ENCODE measurements around the gene POLA2. TPM values are rescaled to one million over a fixed set of nuclear protein-coding genes. Genes with fewer than 3 reads are reported as not detected.
A peak's percentile ranks its signal among the peaks of the same experiment; 100 is the strongest.
"Not testable (repeated sequence)": the region's sequence is repeated elsewhere in the genome, so short reads cannot be mapped to it uniquely, and the experiment has no call there.

The POLA2 gene
- total RNA-seq, 1 donor from 2014 or later, result 8.2 TPM

DNA sequence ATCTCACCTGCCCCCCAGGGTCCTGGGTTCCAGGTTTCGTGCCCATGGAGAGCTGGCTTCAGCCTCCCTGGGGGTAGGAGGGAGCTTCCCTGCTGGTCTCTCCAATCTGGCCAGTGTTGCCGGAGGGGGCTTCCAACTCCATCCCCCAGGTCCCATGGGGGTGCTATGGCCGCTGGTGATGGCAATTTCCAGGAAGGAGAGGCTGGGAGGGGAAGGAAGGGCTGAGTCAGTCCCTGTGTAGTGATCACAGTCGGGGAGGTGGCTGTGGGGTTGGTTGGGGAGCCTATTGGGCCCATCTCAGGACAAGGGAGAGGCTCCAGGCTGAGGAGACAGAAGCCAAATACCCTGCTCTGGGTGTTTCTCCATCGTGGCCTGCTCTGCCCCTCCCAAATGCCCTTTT, 47.2 kb downstream of the POLA2 start:
- DNase-seq, result peak; percentile 35

DNA sequence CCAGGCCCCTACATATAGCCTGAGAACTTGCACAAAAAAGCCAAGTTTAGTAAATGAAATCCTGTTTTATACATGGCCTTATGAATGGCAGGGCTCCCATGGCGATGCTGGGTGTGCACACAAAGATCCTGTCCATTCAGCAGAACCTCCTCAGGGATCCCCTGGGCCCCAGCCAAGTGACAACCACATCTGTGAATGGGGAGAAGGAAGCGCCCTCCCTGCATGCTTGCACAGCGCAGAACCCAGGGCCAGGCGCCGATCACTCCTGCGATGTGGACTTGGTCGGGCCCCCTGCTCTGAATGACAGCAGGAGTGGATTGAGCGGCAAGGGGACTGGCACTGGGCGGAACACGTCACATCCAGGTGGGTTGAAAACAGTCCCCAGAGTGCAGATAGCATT, 48.5 kb downstream of the POLA2 start:
- no peak for DNase-seq

DNA sequence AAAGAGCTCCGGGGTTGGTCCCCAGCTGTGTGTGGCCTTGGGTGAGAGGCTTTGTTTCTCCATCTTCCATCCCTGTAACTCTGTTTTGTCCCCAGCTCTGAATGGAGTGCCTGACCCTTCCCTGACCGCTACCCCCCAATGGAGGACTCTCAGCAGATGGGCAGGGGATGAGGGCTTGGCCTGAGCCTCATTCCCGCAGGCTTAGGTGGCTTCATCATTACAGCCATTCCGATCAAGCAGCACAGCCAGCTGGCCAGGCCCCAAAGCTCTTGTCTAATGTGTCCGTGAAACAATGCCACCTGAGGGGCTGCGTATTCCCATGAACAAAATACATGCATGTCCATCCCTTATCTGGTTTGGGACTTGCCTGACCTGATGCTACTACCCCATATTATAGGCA, 49.0 kb downstream of the POLA2 start:
- no peak for DNase-seq

DNA sequence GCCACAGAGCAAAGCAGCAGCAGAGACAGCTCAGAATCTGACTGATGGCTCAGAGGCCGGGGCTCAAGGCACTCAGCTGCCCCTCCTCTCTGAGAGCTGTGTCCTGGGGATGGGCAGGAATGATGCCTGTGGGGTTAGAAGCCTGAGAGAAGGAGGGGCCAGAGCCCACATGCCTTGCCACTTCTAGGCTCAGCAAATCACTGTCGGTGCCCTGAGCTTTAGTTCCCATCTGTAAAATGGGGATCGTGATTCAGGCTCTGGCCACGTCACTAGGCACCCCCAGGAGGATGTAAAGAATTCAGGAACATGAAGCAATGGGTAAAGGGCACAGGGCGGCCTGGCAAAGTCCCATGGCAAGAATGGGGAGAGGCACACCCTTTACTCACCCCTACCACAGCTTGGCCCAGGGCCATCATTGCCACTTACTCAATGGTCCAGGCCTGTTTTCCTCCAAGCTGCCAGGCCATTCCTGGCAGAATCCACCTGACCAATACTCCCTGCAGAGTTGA, 49.5 kb downstream of the POLA2 start:
- no peak for DNase-seq

DNA sequence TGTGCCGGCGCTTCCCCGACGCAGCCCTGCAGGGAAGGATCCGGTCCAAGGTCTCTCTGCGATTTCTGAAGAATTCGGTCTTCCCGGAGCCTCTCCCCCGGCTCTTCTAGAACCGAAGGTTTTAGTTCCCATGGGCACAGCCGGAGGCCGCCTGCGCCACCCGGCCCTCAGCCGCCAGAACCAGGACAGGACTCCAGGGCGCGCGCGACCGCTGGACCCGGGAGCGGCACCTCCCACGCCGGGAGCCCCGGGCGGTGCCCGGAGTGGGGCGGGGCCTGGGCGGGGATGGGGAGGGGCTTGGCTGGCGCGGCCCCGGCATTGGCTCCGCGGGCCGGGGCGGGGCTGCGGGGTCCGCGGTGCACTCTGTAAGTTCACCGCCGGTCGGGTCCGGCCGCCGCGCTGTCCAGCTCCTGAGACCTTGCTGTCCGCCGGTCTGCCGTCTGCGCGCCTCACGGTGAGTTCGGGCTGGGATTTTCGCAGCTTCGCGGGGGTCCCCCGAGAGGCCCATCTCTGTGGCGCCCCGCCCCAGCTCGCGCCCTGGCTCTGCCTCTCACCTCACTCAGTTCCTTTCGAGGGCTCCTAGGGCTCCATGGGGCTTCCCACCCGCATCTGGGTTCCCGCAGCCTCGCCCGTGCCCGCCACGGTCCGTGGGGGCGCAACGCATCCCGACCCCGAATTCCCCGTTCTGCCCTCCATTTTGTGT, 52.9 kb downstream of the POLA2 start, which contains the start of gene CDC42EP2:
Gene CDC42EP2 (plus strand): TSS at position 366 of the 703 bp plus-strand sequence. CDS start 6,033 bp downstream, outside the sequence.
- peak; percentile 90 for DNase-seq

DNA sequence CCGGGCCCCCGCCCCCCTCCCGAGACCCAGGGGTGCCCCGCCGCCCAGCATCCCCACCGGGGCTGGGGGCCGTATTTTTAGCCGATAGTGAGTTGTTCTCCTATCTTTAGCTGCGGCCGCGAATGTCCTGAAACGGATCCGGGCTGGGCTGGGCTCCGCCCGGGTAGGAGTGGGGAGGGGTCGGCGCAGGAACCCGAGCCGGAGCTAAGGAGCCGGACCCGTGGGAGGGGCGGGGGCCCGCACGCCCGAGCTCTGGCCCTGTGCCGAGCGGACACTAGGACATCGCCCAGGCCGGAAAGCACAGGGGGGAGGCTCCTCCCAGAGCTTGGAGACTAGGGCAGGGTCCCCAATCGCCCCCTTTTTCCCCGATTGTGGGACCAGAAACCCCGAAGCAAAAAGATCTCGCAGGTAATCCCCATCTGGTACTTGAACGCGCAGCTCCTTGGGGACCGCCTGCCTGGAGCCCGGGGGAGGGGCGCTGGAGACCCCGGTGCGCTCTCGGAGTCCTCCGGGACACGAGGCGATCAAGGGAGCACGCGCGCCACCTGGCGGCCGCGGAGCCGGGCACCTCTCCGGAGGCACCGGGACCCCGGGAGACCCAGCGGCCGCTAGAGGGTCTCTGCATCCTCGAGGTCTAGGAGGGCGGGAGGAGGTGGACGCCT, 53.6 kb downstream of the POLA2 start:
- DNase-seq, result peak; percentile 86

DNA sequence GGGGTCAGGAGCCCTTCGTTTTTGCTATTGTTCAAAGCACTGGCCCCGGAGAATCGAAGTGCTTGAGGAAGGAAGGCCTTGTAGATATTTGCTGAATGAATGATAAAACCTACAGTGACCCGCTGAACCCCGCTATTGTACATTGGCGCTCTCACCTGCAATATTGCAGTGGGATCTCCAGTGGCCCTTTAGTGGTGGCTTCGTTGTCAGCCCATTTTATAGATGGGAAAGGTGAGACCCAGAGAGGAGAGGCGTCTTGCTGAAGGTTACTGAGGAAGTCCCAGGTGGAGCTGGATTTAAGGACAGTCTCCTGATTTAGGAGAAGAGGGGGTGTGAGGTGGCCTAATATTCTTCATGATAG, 54.1 kb downstream of the POLA2 start:
- no peak for DNase-seq

DNA sequence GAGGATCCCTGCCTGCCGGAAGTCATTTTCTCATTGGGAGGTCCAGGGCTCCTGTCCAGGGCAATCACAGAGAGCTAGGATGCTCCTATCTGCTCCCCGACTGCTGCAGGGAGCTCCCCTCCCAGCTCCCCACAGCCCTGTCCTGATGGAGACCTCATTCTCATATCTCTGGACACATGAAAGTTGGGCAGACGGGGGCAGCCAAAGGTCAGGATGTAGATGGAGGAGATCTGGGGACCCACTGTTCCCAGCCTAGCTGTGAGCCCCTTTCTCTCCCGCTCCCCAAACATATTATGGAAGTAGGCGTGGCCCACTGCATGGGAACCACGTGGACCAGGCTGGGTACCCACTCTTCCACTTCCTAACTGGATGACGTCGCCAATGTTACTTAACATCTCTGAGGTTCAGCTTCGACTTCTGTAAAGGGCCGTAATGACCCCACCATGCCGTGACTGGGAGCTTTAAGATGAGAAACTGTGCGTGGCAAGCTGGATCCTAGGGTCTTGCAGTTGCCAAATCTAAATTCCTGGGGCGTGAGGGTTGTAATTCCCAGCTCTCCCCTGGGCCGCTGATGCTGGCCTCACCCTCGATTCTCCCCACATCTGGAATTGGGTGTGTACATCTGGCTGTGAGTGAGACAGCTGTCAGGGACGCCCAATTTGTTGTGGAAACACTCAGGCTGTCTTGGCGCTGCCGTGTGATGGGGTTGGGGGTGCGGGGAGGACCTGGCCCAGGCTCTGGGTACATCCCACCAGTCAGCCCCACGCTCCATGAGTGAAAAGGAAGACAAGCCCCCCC, 54.7 kb downstream of the POLA2 start:
- DNase-seq, result peak; percentile 67

DNA sequence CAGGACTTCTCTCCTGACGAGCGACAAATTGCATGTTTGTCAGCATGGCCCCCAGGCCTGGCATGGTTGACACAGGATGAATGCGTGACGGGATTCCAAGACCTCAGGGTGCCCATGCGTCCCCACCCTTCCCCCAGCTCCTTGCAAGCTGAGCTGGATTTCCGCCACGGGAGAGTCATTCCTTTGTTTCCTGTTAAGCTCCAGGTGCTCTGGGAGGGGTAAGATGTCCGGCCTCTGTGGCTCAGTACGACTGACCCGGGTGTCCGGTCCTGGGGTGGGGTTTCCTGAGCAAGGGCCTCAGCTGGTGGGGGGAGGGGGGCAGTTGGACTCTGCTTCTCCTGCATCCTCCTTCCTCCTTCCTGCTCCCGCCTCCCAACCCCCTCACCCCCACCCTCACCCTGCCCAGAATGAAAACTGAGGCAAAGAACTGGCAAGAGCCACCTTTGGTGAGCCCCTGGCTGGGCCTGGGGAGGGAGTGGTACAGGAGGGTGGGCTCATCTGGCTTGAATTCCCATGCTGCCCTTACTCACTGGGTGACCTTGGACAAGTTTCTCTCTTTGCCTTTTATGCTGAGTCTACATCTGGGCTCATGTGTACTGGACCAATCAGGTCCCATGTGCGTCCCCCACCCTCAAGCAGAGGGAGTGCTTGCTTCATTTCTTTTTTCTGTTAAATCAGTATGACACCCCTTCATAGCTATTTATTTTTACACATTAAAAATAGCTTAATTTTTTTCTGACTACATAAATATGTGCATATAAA, 55.4 kb downstream of the POLA2 start:
- DNase-seq, result peak; percentile 94

DNA sequence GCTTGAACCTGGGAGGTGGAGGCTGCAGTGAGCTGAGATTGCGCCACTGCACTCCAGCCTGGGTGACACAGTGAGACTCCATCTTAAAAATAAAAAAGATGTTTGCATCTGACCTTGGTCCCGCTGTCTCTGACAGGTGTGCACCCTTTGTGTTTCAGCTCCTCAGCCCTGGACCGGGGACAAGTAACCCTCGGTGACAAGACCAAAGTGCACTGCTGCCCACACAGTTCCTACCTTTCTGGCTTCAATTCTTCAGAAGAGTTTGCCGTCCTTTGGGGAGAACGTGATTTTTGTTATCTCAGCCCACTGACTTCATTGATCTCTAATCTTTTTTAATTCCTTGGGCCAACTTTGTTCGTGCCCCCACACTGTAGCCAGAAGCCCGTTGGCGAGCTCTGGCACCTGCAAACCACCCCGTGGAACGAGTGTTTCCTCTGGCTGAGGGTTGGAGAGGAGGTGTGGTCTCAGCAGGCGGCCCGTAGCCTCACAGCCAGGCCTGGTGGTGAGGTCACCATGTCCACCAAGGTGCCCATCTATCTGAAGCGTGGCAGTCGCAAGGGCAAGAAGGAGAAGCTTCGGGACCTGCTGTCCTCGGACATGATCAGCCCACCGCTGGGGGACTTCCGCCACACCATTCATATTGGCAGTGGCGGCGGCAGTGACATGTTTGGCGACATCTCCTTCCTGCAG, 58.8 kb downstream of the POLA2 start:
- no peak for DNase-seq

DNA sequence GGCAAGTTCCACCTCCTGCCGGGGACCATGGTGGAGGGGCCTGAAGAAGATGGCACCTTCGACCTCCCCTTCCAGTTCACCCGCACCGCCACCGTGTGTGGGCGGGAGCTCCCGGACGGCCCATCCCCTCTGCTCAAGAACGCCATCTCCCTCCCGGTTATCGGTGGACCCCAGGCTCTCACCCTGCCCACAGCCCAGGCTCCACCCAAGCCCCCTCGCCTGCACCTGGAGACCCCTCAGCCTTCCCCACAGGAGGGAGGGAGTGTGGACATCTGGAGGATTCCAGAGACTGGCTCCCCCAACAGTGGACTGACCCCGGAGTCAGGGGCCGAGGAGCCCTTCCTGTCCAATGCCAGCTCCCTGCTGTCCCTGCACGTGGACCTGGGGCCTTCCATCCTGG, 59.3 kb downstream of the POLA2 start:
- no peak for DNase-seq

DNA sequence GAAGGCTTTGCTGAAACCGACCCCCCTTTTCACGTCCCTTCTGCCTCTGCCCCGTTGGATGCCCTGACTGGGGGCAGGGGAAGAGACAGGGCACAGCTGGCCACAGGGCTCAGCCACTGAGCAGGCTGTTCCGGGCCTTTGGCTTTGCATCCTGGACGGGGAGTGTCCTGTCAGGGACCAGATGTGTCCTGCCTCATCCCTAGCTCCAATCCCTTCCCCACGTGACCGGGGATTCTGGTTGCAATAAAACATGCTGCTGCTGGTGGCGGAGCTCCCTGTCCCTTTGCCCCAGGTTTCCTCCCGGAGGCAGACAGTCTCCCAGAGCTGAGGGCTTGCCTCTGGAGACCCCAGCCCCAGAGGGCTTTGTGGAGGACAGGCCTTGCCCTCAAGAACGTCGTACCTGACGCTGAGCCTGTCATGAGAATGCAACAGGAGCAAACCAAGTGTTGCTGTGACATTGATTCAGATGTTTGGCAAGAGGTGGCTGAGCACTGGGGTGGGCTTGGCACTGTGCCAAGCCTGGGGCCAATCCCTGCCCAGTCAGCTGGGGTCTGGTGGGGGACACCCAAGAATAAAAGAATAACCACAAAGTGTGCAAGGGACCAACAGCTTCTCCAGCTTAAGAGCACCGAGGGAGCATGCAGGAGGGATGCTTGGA, 60.2 kb downstream of the POLA2 start:
- DNase-seq, result no peak

DNA sequence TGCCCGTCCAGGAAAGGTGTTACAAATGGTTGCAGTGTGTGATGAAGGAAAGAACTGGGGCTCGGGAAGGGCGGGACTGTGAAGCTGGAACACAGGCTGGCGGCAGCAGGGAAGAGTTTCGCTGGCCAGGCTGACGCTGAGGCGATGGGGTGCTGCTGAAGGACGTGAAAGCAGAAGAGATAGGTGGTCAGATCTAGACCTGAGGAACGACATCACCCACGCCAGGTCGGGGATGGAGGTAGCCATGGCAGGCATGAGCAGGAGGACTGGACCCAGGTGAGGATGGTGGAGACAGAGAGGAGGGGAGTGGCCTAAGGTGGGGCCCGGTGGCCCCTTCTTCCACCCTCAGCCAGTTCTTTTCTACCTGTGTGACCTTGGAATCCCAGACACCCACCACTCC, 62.1 kb downstream of the POLA2 start:
- DNase-seq, result no peak

DNA sequence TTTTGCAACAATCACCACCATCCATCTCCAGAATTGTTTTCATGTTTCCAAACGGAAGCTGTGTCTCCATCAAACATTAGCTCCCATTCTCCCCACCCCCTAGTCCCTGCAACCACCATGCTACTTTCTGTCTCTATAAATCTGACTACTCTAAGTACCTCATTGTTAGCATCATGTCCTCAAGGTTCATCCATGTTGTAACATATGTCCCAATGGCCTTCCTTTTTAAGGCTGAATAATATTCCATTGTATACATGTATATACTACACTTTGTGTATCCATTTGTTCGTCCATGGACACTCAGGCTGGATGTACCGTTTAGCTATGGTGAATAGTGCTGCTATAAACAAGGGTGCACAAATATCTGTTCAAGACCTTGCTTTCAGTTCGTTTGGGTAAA, 63.7 kb downstream of the POLA2 start:
- no peak for DNase-seq

DNA sequence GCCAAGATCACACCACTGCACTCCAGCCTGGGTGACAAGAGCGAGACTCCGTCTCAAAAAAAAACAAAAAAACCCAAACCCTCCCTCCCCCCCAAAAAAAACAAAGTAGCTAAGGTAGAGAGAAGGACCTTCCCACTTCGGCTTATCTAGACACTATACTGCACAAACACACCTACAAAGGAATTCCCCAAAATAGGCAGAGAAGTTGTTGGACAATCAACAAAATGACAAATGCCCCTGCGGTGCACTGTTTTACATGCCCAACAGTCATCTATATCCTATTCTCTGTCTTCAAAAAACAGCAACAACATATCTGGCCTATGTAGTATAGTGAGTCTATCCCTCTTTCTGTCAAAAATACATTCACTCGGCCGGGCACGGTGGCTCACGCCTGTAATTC, 65.3 kb downstream of the POLA2 start:
- no peak for DNase-seq

DNA sequence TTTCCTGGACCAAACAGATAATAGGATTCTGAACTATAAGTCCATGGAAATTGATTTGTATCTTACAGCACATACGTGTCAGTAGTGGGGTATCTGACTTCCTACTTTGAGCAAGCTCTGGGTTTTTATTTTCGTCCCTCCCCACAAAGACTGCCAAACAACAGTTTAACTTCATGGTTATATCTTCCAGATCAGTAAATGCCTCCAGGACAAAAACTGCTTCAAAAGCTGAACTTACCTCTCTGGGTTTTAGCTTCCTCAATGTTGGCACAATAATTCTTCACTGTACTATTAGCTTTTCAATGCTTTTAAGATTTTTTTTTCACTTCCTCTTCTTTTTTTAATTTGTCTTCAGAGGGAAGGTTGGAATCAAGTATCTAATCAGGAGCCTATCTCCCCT, 67.7 kb downstream of the POLA2 start:
- DNase-seq, result no peak

DNA sequence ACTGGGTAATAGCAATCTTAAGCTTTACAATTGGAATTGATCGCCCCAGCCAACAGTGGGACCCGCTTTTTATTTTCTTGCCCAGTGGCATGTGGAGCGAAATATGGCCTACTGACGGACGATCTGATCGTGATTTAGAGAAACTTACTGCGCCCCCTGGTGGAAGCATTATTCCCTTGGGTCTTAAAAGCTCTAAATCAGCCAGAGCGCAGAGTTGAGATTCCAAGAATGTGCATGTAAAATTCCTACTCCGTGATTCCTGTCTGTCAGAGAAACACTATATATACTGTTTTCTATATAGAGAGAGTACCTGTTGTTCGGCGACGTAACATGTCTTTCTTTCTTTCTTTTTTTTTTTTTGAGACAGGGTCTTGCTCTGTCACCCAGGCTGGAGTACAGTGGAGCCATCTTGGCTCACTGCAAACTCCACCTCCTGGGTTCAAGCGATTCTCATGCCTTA, 68.2 kb downstream of the POLA2 start:
- peak; percentile 97 for DNase-seq

DNA sequence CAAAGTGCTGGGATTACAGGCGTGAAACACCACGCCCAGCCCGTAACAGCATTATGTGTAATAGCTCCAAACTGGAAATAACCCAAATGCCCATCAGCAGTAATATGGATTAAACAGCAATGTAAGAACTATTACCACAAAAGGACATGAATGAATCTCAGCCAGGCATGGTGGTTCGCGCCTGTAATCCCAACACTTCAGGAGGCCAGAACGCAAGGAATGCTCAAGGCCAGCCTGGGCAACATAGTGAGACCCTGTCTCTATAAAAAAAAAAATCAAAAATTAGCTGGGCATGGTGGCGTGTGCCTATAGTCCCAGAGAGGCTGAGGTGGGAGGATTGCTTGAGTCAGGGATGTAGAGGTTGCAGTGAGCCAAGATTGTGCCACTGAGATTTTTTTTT, 68.8 kb downstream of the POLA2 start:
- no peak for DNase-seq

DNA sequence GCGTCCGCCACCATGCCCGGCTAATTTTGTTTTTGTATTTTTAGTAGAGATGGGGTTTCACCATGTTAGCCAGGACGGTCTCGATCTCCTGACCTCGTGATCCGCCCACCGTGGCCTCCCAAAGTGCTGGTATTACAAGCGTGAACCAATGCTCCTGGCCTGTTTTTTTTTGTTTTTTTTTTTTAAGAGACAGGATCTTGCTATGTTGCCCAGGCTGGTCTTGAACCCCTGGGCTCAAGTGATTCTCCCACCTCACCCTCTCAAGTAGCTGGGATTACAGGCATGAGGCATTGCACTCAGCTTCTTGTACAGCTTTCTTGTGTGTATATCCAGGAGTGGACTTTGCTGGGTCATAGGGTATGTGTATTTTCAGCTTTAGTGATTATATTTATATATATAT, 70.8 kb downstream of the POLA2 start:
- not testable (repeated sequence) for DNase-seq

DNA sequence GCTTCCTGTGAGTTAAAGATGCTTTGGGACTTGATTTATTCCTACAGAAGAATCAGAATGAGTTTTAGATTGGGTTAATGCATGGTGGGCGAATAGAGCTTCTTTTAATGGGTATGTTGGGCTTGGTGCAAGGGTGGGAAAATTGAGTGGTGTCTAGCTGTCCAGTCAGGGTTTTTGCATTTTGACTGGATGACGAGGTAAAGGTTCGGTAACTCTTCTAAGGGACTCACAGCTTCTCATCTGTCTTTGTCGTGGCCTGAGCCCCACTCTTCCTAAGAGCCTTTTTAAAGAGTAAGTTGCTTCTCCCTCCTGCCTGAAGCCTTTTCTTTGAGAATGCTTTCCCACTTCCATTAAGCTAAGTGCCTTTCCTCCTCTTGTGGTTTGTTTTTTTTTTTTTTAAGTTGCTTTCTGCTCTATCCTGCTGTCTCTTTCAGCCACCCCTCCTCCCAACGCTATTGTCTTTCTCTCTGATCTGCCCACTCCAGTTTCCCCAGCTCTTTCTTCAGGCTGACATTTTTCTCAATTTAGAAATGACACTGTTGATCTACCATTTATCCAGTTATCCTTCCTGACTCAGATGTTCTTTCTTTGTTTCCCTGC, 73.0 kb downstream of the POLA2 start:
- no peak for DNase-seq

DNA sequence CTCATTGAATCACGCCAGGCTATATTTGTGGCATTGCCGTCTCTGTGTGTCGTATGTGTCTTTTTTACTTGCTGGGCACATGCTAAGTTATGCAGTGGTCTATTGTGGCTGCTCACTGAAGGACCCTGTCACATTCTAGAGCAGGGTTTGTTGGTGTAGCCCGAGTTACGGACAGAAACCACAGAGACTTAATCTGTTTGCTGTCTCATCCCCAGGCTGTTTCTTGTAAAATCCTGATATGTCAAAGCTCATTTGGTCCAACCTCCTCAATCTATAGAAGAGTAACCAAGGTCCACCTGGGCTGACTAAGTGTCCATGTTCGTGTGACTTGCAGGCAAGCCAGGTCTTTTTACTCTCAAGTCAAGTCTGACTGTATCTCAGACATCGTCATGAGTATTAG, 76.9 kb downstream of the POLA2 start:
- no peak for DNase-seq

Measured in dermis blood vessel endothelial cell (primary cell).